Gastrocnemius medialis (tissue), 4 donors: ENCODE measurements around the gene GPC6.

ENCODE experiments used
- POLR2A ChIP-seq, 2 donors: fragments of 450-650 bp; IDR thresholded peaks; one replicate each; pipeline ENCODE4 v1.6.1; 2017; ENCODE audit warnings: antibody characterized with exemption in 2 of 2, mild to moderate bottlenecking in 2 of 2, moderate library complexity in 2 of 2
- TF ChIP-seq, protein P1 (sequence below), 5 experiments: fragments of 450-650 bp in 3 of 5; fragments of 200-600 bp in 2 of 5; sonication (generic) in 2 of 5; IDR thresholded peaks in 4 of 5; conservative IDR thresholded peaks in 1 of 5; 1 replicate in 4 of 5; 2 replicates in 1 of 5; pipeline ENCODE4 v1.5.1; 2016 to 2019; ENCODE audit warnings: antibody characterized with exemption in 5 of 5, mild to moderate bottlenecking in 3 of 5, moderate library complexity in 3 of 5

DNA sequence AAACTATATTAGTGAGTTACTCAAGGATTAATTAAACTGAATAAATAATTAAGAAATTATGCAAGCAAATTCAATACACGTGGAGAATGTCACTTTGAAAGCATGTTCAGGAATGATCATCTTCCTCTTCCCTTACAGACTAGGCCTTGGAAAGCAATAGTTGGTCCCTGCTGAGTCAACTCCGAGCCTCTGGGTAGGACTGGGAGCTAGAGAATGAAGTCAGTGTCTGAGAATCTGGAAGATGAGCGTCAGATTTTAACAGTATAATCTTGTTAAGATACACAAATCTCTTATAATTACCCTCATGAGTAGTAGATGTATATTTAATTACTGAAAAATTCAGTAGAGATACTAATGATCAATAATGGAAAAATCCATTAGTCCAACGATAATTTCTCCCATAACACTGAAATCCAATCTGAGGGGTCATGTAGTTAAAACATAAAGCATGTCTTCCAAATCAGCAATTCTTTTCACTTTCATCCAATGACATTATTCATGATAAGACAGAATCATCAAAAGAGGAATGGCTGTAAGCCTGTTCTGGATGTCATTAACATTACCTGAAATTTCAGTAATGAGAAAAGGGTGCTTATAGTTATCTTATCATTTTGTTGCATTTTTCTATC, 829.9 kb downstream of the GPC6 start:
- TF ChIP-seq, protein P1, sequence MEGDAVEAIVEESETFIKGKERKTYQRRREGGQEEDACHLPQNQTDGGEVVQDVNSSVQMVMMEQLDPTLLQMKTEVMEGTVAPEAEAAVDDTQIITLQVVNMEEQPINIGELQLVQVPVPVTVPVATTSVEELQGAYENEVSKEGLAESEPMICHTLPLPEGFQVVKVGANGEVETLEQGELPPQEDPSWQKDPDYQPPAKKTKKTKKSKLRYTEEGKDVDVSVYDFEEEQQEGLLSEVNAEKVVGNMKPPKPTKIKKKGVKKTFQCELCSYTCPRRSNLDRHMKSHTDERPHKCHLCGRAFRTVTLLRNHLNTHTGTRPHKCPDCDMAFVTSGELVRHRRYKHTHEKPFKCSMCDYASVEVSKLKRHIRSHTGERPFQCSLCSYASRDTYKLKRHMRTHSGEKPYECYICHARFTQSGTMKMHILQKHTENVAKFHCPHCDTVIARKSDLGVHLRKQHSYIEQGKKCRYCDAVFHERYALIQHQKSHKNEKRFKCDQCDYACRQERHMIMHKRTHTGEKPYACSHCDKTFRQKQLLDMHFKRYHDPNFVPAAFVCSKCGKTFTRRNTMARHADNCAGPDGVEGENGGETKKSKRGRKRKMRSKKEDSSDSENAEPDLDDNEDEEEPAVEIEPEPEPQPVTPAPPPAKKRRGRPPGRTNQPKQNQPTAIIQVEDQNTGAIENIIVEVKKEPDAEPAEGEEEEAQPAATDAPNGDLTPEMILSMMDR (IDR thresholded peaks at IDR 0.05 in 4 of 5, conservative IDR thresholded peaks at IDR 0.05 in 1 of 5), result no peak
- no peak for TF ChIP-seq POLR2A (IDR thresholded peaks at IDR 0.05)
